NCI-H2227 (cell line): ENCODE data around the gene RELB.

ENCODE experiments used
- DNase-seq: peaks from one replicate; lab custom pipeline; 2025; ENCODE audit not compliant: unreplicated experiment; lab: John Stamatoyannopoulos, UW

RELB gene

GRCh38 chr19:45058622-45059159 is 57.4 kb downstream of the RELB start:
- DNase-seq, result no peak

DNA sequence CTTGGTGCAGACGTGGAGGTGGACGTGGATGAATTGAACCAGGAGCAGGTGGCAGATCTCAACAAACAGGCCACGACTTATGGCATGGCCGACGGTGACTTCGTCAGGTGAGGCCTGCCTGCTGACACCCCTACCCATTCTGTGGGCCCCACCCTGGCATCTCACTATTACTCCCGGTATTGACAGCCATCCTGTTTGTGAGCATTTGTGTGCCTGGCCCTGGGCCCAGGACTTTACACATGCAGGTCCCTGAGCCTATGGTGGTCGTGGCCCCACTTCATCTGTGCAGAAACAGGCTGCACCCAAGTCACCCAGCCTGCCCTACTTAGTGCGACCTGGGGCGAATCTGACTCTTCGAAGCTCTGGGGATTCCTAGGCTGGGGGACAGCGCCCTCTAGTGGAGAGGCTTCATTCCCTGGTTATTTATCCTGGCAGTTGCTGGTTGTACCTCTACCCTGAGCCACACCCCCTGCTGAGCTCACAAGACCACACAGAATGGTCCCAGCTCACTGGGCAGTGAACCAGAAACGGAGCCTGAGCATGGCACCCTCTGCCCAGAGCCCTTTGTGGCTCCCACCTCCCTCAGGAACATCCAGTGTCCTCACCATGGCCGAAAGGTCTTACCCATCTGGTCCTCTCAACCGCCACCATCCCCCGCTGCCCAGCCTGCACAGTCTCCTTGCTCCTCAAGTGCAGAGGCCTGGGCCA is 58.1 kb downstream of the RELB start:
- DNase-seq, result peak; percentile 64

- DNase-seq, result no peak
Observed at GRCh38 chr19:45061965-45062364, 60.7 kb downstream of the RELB start.

- DNase-seq, result no peak
Observed at GRCh38 chr19:45063851-45064801, 62.9 kb downstream of the RELB start.

- DNase-seq, result no peak
Observed at GRCh38 chr19:45066921-45067661, 65.8 kb downstream of the RELB start.

- no peak for DNase-seq
Observed at GRCh38 chr19:45068041-45068440, 66.8 kb downstream of the RELB start.

DNA sequence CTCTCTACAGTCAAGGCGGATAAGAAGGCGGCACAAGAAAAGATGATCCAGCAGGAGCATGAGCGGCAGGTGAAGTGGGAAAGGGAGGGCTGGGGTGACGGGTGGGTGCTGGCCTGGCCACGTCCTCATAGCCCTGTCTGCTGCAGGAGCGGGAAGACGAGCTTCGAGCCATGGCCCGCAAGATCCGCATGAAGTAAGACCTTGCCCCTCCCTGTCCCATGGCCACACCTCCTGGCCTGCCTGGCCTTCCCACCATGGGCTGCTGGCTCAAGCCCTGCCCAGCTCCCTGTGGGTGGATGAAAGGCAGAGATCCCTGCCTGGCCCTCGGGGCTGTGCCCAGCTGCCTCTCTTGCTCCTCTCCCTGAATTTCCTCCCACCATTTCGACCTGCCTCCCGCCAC is 67.8 kb downstream of the RELB start:
- DNase-seq, result no peak

DNA sequence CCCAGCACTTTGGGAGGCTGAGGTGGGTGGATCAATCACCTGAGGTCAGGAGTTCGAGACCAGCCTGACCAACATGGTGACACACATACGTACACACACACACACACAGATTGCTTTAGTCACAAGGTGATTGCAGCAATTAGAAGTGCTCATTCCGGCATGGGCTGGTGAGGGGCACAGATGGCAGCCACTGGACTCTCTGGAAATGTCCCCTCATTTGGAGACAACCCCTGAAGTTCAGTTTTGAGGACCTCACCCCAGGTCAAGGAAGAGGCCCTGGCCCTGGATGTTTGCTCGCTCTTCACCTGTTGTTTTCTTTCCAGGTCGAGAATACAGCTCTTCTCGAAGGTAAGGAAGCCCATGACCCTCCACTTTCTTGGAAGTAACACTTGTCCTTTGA is 69.0 kb downstream of the RELB start:
- no peak for DNase-seq

DNA sequence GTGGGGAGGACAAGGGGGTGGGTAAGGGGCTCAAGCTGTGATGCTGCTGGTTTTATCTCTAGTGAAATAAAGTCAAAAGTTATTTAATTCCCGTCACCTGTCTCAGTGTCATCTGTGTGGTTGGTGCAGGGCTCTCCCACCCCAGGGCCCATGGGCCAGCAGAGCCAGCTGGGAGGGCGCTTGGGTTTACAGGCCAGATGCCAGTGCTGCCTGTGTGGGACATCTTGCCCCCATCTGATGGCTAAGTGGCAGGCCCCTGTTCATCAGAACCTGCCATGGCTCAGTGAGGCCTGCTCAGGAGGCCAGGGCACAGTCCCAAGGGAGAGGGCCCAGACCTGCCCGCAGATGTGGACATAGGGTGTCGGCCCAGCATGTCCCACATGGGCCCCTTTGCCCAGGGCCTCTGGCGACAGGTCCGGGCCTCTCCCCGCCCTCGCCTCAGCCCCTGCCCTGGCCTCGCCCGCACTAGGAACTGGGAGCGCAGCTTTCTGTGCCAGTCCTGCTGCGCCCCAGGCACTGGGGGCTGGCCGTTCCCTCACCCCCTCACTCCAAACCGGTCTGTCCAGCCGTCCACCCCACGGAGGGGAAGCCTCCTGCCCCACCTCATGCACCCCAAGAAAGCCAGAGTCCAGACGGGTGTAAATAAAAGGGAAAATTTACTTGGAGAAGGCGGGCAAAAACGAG is 69.7 kb downstream of the RELB start:
- DNase-seq, result no peak

- DNase-seq, result no peak
Observed at GRCh38 chr19:45071545-45071938, 70.3 kb downstream of the RELB start.

DNA sequence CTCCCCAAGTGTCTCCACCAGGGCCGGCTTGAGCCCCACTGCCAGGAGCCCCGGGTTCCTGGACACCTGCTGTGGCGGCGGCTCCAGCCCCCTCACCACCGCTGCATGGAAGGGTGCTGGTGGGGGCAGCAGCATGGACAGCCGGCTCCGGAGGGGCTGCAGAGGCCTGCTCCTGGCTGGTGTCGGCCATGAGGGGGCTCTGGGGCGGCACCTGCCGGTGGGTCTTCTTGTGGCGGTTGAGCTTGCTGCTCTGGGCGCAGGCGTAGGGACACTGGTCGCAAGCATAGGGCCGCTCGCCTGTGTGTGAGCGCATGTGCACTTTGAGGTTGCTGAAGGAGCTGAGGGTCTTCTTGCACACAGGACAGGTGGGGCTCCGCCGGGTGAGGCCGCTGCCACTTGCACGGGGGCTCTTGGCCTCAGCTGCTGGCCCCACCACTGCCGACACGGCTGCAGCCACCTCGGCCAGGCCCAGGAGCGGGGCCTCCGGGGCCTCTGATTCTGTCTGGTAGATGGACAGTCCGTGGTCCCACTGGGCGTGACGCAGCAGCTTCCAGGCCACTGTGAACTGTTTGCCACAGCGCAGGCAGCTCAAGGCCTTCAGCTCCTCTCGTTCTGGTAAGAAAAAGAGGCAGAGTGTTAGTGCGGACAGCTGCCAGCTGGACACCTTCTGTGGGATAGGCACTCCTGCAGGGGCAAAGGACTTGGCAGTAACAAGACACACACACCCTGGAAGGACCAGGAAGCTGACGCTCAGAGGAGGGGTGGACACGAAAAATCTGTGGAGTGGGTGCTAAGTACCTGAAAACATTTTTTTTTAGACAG is 70.9 kb downstream of the RELB start:
- DNase-seq, result no peak

DNA sequence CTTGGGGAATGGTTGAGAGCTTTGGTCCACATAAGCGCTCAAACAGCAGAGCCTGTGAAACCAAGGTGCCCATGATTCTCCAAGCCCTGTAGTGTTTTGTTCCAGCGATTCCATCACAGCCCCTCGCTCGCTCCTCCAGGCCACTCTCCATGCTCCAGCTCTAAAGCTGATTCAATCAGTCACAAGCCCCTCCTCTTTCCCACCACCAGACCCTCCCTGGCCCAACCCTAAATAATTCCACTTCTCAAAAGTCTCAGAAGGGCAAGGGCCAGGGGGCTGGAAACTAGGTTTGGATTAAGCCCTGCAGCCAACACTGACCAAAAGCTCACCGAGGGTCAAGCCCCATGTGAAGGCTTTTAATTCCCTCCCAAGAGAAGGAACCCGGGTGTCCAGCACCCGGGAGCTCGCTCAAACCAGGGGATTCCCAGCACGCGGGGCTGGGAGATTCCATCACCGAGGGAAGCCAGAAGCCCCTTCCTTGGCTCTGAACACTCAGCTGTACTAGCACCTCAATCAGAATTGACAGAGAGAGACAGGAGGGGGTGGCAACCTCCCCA is 73.6 kb downstream of the RELB start:
- DNase-seq, result peak; percentile 36

DNA sequence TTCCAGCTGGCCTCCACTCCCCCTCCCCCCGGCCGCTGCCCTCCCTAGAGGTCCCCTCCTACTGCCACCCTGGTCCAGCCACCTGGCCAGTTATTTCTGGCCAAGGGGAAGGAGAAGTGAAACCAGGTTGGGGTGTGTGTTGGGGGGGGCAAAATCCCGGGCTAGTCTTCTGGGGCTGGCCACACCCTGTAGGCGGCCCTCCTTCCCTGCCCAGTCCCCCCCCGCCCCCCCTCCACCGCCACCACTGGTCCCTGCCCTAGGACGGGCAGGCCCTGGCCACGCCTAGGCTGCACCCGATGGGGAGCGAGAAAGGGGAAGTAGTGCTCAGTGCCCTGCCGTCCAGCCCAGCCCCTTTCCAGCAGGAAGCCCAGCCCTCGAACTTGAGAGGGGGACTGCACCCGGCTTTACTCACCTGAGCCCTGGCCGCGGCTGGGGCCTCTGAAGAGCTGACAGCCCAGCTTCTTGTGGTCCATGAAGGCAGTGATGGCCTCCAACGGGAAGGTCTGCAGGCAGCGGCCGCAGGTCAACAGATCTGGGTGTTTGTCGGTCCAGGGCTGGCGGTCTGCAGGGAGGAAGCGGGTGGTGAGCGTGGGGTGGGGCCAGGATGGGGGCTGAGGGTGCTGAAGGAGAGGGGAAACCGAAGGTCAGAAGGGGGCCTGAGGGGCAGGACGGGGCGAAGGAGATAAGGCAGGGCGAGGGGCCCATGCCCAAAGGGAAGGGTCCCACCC is 74.2 kb downstream of the RELB start:
- DNase-seq, result peak; percentile 40

GRCh38 chr19:45076029-45076850 is 75.0 kb downstream of the RELB start, which contains the start of gene ZNF296:
TSS of gene ZNF296 (minus strand) at chr19:45076478. CDS start at chr19:45076373, 105 bp downstream.
- peak; percentile 81 for DNase-seq

DNA sequence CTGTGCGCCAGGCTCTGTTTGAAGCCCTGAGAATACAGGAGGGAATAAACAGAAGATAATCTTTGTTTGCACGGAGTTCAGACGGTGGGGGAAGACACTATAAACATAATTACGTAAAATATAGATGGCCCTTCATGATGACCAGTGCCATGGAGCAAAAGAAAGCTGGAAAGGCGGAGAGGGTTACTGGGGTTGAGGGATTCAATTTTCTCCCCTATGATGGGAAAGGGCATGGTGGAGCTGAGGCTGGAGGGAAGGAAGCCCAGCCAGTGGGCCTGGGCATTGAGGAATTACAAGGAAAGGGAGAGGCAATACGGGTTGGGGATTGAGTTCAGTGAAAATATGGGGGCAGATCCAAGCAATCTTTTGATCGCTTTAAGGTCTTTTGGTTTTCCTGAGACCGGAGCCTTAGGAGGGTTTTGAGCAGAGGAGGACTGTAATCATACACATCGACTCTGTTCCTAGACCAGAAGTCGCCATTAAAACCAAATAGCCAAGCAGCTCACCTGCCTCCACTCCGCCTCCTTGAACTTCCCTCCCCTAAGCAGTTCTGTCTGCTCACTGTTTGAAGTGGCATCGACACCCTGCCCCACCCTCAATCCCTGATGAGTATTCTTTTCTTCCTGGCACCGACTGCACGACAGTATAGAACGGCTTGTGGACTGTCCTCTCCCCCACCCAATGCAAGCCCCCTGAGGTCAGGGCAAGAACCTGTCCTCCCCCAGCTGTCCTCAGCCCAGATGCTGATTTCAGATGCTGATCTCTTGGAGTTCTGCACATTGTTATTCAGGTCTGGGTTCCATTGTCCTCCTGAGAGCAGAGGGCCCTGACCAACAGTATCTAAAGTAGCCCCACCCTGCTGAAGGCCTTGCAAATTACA is 75.8 kb downstream of the RELB start:
- DNase-seq, result no peak

GRCh38 chr19:45078390-45079062 is 77.3 kb downstream of the RELB start:
- DNase-seq, result no peak
